ENCODE measurements around the gene SYDE2. TPM values are rescaled to one million over a fixed set of nuclear protein-coding genes. Genes with fewer than 3 reads are reported as not detected.

Gene SYDE2
- total and polyA plus RNA-seq, 9 of the 15 experiments (the other 6 are each of a cell fraction or from before 2014, with no cell fraction given) = 0.39 to 8.7 (median 4.5) TPM

- TF ChIP-seq ZNF224 (CRISPR knock-in tag; IDR thresholded peaks at IDR 0.05) (no peak), KDM2B (CRISPR knock-in tag; IDR thresholded peaks at IDR 0.05) (peak; percentile 39; the same call in 1 of the 2 replicates), HMGN3 (IDR thresholded peaks at IDR 0.05; ENCODE audit: borderline replicate concordance, extremely low read depth, insufficient read length, low read depth, low read length) (peak; percentile 72), ZNF584 (CRISPR knock-in tag; IDR thresholded peaks at IDR 0.05; ENCODE audit: low read depth) (no peak), PHF21A (IDR thresholded peaks at IDR 0.05; ENCODE audit: borderline replicate concordance, low read depth) (no peak), TFE3 (CRISPR knock-in tag; IDR thresholded peaks at IDR 0.05) (no peak), ETS1 (conservative IDR thresholded peaks at IDR 0.05; ENCODE audit: control insufficient read depth, low read depth, low read length) (no peak), MAX (CRISPR knock-in tag; IDR thresholded peaks at IDR 0.05) (peak; percentile 55; the same call in 1 of the 2 replicates), ZNF407 (IDR thresholded peaks at IDR 0.05; ENCODE audit: low read depth) (no peak), CHD1 (IDR thresholded peaks at IDR 0.05; ENCODE audit: low read length) (peak; percentile 19)
Measured at GRCh38 chr1:85201340-85202091, 700 bp upstream of the SYDE2 start (continued).
